HCT116 (cell line): ENCODE data around the gene NTSR2. TPM values are rescaled to one million over a fixed set of nuclear protein-coding genes. Genes with fewer than 3 reads are reported as not detected.

Source experiments
- ATAC-seq: fragments of 200-7000 bp; cut with Tn5 transposase; 2 replicates; pipeline ENCODE4 v1.9.1; 2020; ENCODE audit warnings: mild to moderate bottlenecking, moderate library complexity
- BruUV-seq: library from RNA; stranded (reverse); fragments of 400-500 nt; replicated peaks from 2 replicates; lab custom pipeline; 2021; lab: Mats Ljungman, UMichigan
- CTCF ChIA-PET: fragments of 300-600 bp; sonication (Branson Sonifier 250); formaldehyde crosslinking; loops from one replicate; lab custom pipeline; 2021; ENCODE audit warnings: antibody characterized with exemption; lab: Charles Lee
- POLR2A ChIA-PET: fragments of 300-600, 350-600 bp; sonication (Branson Sonifier 250); formaldehyde crosslinking; loops from one replicate; lab custom pipeline; 2021; ENCODE audit warnings: antibody characterized with exemption; lab: Charles Lee
- RAD21 ChIA-PET, 2 experiments: fragments of 300-600 bp; sonication (Branson Sonifier 250); formaldehyde crosslinking; loops; one replicate each; lab custom pipeline; 2023; ENCODE audit warnings: low total read pairs in 2 of 2; ENCODE audit not compliant: uncharacterized antibody in 2 of 2, unreplicated experiment in 2 of 2, low non-redundant PET in 1 of 2; lab: Charles Lee
- DNase-seq: peaks from one replicate; pipeline ENCODE4 v3.0.0-alpha.2; 2010; ENCODE audit warnings: low read depth, low spot score
- H2AFZ ChIP-seq: fragments of 200-600 bp; shearing (Covaris generic), sonication (generic); 2 replicates; pipeline ENCODE4 v1.6.1; 2017; ENCODE audit warnings: low read depth, mixed run types, mixed read lengths, antibody characterized with exemption, low read length; ENCODE audit not compliant: poor library complexity, severe bottlenecking
- H3K27ac ChIP-seq: 2 replicates; pipeline ENCODE4 v1.5.1; 2012; ENCODE audit warnings: low read depth, low read length
- H3K27me3 ChIP-seq: fragments of 200-600 bp; sonication (generic); 2 replicates; pipeline ENCODE4 v1.6.1; 2016; ENCODE audit warnings: mixed run types, low read length, mixed read lengths; ENCODE audit not compliant: insufficient read depth
- H3K36me3 ChIP-seq, 2 experiments: fragments of 200-500 bp in 1 of 2; fragments of 200-600 bp in 1 of 2; sonication (Bioruptor generic) in 1 of 2; sonication (generic) in 1 of 2; 2 replicates each; pipeline versions ENCODE4 v1.5.1 to v1.6.1; 2014 to 2016; ENCODE audit warnings: low read length in 2 of 2, inconsistent platforms in 1 of 2, mixed read lengths in 1 of 2, mixed run types in 1 of 2; ENCODE audit not compliant: insufficient read depth in 2 of 2, control insufficient read depth in 1 of 2
- H3K4me1 ChIP-seq, 2 experiments: fragments of 200-600 bp in 1 of 2; sonication (generic) in 1 of 2; 2 replicates each; pipeline versions ENCODE4 v1.5.1 to v1.6.1; 2012 to 2017; ENCODE audit warnings: low read length in 2 of 2, inconsistent platforms in 1 of 2, mild to moderate bottlenecking in 1 of 2, mixed read lengths in 1 of 2, mixed run types in 1 of 2, moderate library complexity in 1 of 2; ENCODE audit not compliant: insufficient read depth in 2 of 2, control insufficient read depth in 1 of 2
- H3K4me2 ChIP-seq: fragments of 200-600 bp; sonication (generic); 2 replicates; pipeline ENCODE4 v1.6.1; 2017; ENCODE audit warnings: mixed run types, low read length, mixed read lengths
- H3K4me3 ChIP-seq, 2 experiments: fragments of 200-600 bp in 1 of 2; sonication (generic) in 1 of 2; replicated peaks in 1 of 2; 2 replicates each; pipeline ENCODE4 v1.5.1; 2011 to 2016; ENCODE audit warnings: low read length in 2 of 2, control low read depth in 1 of 2, low read depth in 1 of 2, mild to moderate bottlenecking in 1 of 2, mixed read lengths in 1 of 2, mixed run types in 1 of 2
- H3K79me2 ChIP-seq: fragments of 200-600 bp; sonication (generic); 2 replicates; pipeline ENCODE4 v1.6.1; 2017; ENCODE audit warnings: mild to moderate bottlenecking, mixed run types, low read length, moderate library complexity, mixed read lengths; ENCODE audit not compliant: insufficient read depth
- H3K9ac ChIP-seq: fragments of 200-600 bp; sonication (generic); 2 replicates; pipeline ENCODE4 v1.6.1; 2016; ENCODE audit warnings: low read length, mixed read lengths
- H3K9me2 ChIP-seq: fragments of 200-600 bp; sonication (generic), shearing (Covaris generic); 2 replicates; pipeline ENCODE4 v1.6.1; 2017; ENCODE audit warnings: mixed run types, mild to moderate bottlenecking, moderate library complexity; ENCODE audit not compliant: insufficient read depth
- H3K9me3 ChIP-seq, 2 experiments: fragments of 200-500 bp in 1 of 2; fragments of 200-600 bp in 1 of 2; sonication (Bioruptor generic) in 1 of 2; sonication (generic) in 1 of 2; 2 replicates each; pipeline ENCODE4 v1.6.1; 2014 to 2017; ENCODE audit warnings: low read length in 2 of 2, mixed read lengths in 2 of 2, inconsistent platforms in 1 of 2, low read depth in 1 of 2, mild to moderate bottlenecking in 1 of 2, mixed run types in 1 of 2, moderate library complexity in 1 of 2; ENCODE audit not compliant: control insufficient read depth in 1 of 2, insufficient read depth in 1 of 2
- H4K20me1 ChIP-seq: fragments of 200-600 bp; sonication (generic), shearing (Covaris generic); 2 replicates; pipeline ENCODE4 v1.6.1; 2017; ENCODE audit warnings: mixed run types, mild to moderate bottlenecking, moderate library complexity; ENCODE audit not compliant: insufficient read depth
- CBX3 ChIP-seq: IDR thresholded peaks from 2 replicates; pipeline ENCODE4 v1.6.1; 2012; ENCODE audit warnings: low read depth
- CEBPB ChIP-seq: IDR thresholded peaks from 2 replicates; pipeline ENCODE4 v1.6.1; 2012; ENCODE audit warnings: low read depth
- EGR1 ChIP-seq: IDR thresholded peaks from 2 replicates; pipeline ENCODE4 v1.6.1; 2012; ENCODE audit warnings: low read depth
- ELF1 ChIP-seq: IDR thresholded peaks from 2 replicates; pipeline ENCODE4 v1.6.1; 2012; ENCODE audit warnings: low read depth, borderline replicate concordance
- JUND ChIP-seq: IDR thresholded peaks from 2 replicates; pipeline ENCODE4 v1.6.1; 2012
- POLR2A ChIP-seq: IDR thresholded peaks from 2 replicates; pipeline ENCODE4 v1.7.0; 2011; ENCODE audit warnings: borderline replicate concordance; ENCODE audit not compliant: insufficient read depth, insufficient read length; ENCODE audit errors: extremely low read depth
- POLR2AphosphoS5 ChIP-seq: IDR thresholded peaks from 2 replicates; pipeline ENCODE4 v1.6.1; 2011; ENCODE audit warnings: mild to moderate bottlenecking, low read depth, low read length, moderate library complexity
- SP1 ChIP-seq: IDR thresholded peaks from 2 replicates; pipeline ENCODE4 v1.6.1; 2012; ENCODE audit warnings: low read depth
- SRF ChIP-seq: IDR thresholded peaks from 2 replicates; pipeline ENCODE4 v1.6.1; 2012; ENCODE audit warnings: low read depth
- TCF7L2 ChIP-seq: IDR thresholded peaks from 2 replicates; pipeline ENCODE4 v1.7.0; 2011; ENCODE audit warnings: borderline replicate concordance, inconsistent platforms; ENCODE audit not compliant: insufficient read depth, insufficient read length; ENCODE audit errors: extremely low read depth
- YY1 ChIP-seq: IDR thresholded peaks from 2 replicates; pipeline ENCODE4 v1.6.1; 2011; ENCODE audit warnings: low read length, low read depth, moderate library complexity, mild to moderate bottlenecking; ENCODE audit not compliant: insufficient replicate concordance; ENCODE audit errors: extremely low read depth
- ZFX ChIP-seq: fragments of 450-650 bp; IDR thresholded peaks from 2 replicates; pipeline ENCODE4 v1.6.1; 2017
- intact Hi-C: fragments of 100-400 bp; cut with micrococcal nuclease; formaldehyde crosslinking; loops from 2 replicates; pipeline ENCODE4 v1.10.0; 2022
- total RNA-seq: library from RNA; stranded (reverse); gene quantifications from one replicate; pipeline ENCODE4 v1.2.1, GENCODE V29; 2021; ENCODE audit not compliant: unreplicated experiment
- TF ChIP-seq, protein P1 (sequence below): IDR thresholded peaks from 2 replicates; pipeline ENCODE4 v1.6.1; 2012
- TF ChIP-seq, protein P2 (sequence below): IDR thresholded peaks from 2 replicates; pipeline ENCODE4 v1.6.1; 2012
- TF ChIP-seq, protein P3 (sequence below), 3 experiments: fragments of 200-600 bp in 1 of 3; sonication (generic) in 1 of 3; IDR thresholded peaks in 2 of 3; conservative IDR thresholded peaks in 1 of 3; 2 replicates each; pipeline ENCODE4 v1.5.1; 2012 to 2017; ENCODE audit warnings: low read depth in 2 of 3, low read length in 2 of 3, antibody characterized with exemption in 1 of 3, borderline replicate concordance in 1 of 3, control low read depth in 1 of 3, mild to moderate bottlenecking in 1 of 3, mixed read lengths in 1 of 3, mixed run types in 1 of 3, moderate library complexity in 1 of 3; ENCODE audit not compliant: insufficient read depth in 1 of 3

Gene NTSR2
- total RNA-seq, 1 experiment from 2014 or later: not detected

GRCh38 chr2:11680901-11681721 lies 11.1 kb upstream of the NTSR2 start:
- RAD21 ChIA-PET: no interaction called here
- Histone ChIP-seq H4K20me1 (no peaks in the 10 kb centered on the region), H2AFZ (peak overlapping the region; percentile 54), H3K9ac (no peak overlapping the region), H3K27me3 (no peaks in the 10 kb centered on the region), H3K4me2 (no peak overlapping the region), H3K36me3 (no peaks in the 10 kb centered on the region), H3K9me2 (no peaks in the 10 kb centered on the region), H3K79me2 (no peaks in the 10 kb centered on the region), H3K9me3 (no peaks in the 10 kb centered on the region), H3K4me1 (peaks cover 9 to 12% of the 10 kb centered on the region in 2 experiments; a peak in 2 of 4 replicates), H3K27ac (no peak overlapping the region), H3K4me3 (no peak overlapping the region)
- intact Hi-C loops: loop anchor here (5.0 kb wide), 2 partner anchors 99 to 549 kb away; a partner anchor contains a TSS
- BruUV-seq: no TSS peak
- ATAC-seq (no peak), DNase-seq (no peak)
- POLR2A ChIA-PET: no interaction called here
- no peak for TF ChIP-seq CBX3
- TF ChIP-seq, protein P1, sequence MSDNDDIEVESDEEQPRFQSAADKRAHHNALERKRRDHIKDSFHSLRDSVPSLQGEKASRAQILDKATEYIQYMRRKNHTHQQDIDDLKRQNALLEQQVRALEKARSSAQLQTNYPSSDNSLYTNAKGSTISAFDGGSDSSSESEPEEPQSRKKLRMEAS: no peak
- peak; percentile 35 for TF ChIP-seq TCF7L2
- no peak for TF ChIP-seq YY1
- peak; percentile 87 for TF ChIP-seq POLR2A
- CTCF ChIA-PET: interaction anchor here (0.9 to 2.4 kb wide), 5 partner anchors 9 to 548 kb away, joined by 3 to 14 read pairs (median 5); a partner anchor contains a TSS

DNA sequence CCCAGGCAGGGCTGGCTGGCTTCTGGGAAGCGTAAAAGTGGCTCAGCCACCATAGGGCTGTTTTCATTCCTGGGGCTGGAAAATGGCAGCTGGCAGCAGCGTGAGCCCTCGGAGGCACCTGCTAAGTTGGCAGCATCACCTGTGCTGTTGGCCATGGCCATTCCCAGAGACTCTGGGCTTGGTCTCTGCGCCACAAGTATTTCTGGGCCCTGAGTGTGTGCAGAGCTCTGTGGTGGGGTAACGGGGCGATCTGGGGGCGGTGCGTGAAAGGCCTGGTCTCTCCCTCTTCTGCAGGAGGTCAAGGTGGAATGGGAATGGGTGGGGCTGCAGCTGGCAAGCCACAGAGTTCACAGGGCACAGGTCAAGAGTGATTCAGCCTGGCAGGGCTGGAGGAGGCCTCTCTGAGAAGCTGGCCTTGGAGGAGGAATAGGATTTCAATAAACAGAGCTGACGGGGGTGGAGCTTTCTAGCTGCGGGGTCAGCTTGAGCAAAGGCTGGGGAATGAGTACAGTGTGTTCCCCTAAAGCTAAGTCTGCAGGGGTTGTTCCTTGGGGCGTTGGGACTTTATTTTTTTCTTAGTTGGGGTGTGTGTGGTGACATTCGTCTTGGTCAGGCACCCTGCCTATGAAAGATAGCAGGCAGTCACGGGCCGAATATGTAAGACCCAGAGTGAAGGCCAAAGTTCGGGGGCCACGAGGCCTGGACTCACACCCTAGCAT lies 10.3 kb upstream of the NTSR2 start:
- Histone ChIP-seq H3K4me3 (no peak overlapping the region), H3K79me2 (no peaks in the 10 kb centered on the region), H3K36me3 (no peaks in the 10 kb centered on the region), H3K27ac (no peak overlapping the region), H2AFZ (no peak overlapping the region), H3K27me3 (no peaks in the 10 kb centered on the region), H3K4me2 (peak overlapping the region; percentile 2; the same call in 1 of the 2 replicates), H3K9ac (no peak overlapping the region), H3K4me1 (peaks cover 9 to 12% of the 10 kb centered on the region in 2 experiments; a peak in 2 of 4 replicates), H3K9me2 (no peaks in the 10 kb centered on the region), H4K20me1 (no peaks in the 10 kb centered on the region), H3K9me3 (no peaks in the 10 kb centered on the region)
- ChIA-PET RAD21 (no interaction called here), POLR2A (no interaction called here), CTCF (interaction anchor here (0.9 to 2.4 kb wide), 5 partner anchors 9 to 548 kb away, joined by 3 to 14 read pairs (median 5); a partner anchor contains a TSS)
- ATAC-seq: no peak
- intact Hi-C loops: loop anchor here (5.0 kb wide), 2 partner anchors 98 to 548 kb away; a partner anchor contains a TSS
- TF ChIP-seq ZFX (no peak), POLR2A (no peak), EGR1 (no peak), ELF1 (no peak), POLR2AphosphoS5 (no peak), SP1 (no peak), YY1 (no peak), SRF (no peak), JUND (no peak), CEBPB (no peak), CBX3 (no peak)
- TF ChIP-seq, protein P2, sequence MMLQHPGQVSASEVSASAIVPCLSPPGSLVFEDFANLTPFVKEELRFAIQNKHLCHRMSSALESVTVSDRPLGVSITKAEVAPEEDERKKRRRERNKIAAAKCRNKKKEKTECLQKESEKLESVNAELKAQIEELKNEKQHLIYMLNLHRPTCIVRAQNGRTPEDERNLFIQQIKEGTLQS: no peak
- TF ChIP-seq, protein P3, sequence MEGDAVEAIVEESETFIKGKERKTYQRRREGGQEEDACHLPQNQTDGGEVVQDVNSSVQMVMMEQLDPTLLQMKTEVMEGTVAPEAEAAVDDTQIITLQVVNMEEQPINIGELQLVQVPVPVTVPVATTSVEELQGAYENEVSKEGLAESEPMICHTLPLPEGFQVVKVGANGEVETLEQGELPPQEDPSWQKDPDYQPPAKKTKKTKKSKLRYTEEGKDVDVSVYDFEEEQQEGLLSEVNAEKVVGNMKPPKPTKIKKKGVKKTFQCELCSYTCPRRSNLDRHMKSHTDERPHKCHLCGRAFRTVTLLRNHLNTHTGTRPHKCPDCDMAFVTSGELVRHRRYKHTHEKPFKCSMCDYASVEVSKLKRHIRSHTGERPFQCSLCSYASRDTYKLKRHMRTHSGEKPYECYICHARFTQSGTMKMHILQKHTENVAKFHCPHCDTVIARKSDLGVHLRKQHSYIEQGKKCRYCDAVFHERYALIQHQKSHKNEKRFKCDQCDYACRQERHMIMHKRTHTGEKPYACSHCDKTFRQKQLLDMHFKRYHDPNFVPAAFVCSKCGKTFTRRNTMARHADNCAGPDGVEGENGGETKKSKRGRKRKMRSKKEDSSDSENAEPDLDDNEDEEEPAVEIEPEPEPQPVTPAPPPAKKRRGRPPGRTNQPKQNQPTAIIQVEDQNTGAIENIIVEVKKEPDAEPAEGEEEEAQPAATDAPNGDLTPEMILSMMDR (IDR thresholded peaks at IDR 0.05 in 2 of 3, conservative IDR thresholded peaks at IDR 0.05 in 1 of 3; ENCODE audit: borderline replicate concordance in 1 of 3, insufficient read depth in 1 of 3, low read depth in 2 of 3, low read length in 2 of 3): no peak
- no TSS peak for BruUV-seq
- no peak for DNase-seq
